C4-2B (cell line): ENCODE measurements around the gene GRIN2D.
"Not testable (repeated sequence)": the region's sequence is repeated elsewhere in the genome, so short reads cannot be mapped to it uniquely, and the experiment has no call there.

Experiments used
- H3K27ac ChIP-seq: fragments of 450-650 bp; 2 replicates; pipeline ENCODE4 v1.5.1; 2017
- CTCF ChIP-seq: fragments of 450-650 bp; conservative IDR thresholded peaks from 2 replicates; pipeline ENCODE4 v1.5.1; 2017; ENCODE audit warnings: mild to moderate bottlenecking
- ZFX ChIP-seq: fragments of 450-650 bp; IDR thresholded peaks from 2 replicates; pipeline ENCODE4 v1.6.1; 2017

GRIN2D gene

GRCh38 chr19:48363810-48364597 lies 29.5 kb upstream of the GRIN2D start, which contains the start of the genes SYNGR4 and TMEM143:
SYNGR4 (plus strand) TSS chr19:48364367; CDS start chr19:48365843, 1,476 bp downstream.
TMEM143 (minus strand) TSS chr19:48363940; CDS start chr19:48363920, 20 bp downstream.
- TF ChIP-seq ZFX = no peak
- no peak for TF ChIP-seq CTCF
- H3K27ac ChIP-seq = peak within 1 kb of the TSS; percentile 93

DNA sequence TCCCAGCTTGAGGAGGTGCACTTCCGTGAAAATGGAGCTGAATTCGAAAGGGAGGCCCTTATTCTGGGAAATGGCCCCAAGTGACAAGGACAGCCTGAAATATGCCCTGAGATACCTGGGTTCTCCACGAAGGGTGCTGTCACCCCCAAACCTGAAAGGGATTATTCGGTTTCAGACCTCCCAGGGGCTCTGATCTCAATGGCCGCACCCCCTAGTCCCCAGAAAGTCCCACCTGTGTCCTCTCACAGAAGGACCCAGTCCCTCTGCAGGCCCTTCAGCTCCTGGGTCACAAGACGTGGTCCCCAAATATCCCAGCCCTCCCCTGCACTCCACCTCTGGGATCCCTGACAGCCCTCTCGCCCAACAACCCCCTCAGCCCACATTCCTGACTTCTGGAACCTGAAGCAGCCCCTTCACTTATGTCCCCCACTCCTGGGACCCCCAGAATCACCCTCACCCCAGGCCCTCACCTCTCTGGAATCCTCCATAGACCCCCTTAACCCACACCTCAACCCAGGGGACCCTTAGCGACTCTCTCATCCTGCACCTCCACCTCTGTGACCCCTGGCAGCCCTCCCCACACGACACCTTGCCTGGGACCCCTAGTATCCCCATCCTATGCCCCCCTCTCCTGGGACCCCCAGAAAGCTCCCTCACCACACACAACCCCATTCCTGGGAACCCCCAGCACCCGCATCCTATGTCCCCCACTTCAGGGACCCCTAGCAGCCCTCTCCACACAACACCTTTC lies 28.7 kb upstream of the GRIN2D start:
- no peak for TF ChIP-seq CTCF
- no peak for TF ChIP-seq ZFX
- H3K27ac ChIP-seq = peak overlapping the region; percentile 93

DNA sequence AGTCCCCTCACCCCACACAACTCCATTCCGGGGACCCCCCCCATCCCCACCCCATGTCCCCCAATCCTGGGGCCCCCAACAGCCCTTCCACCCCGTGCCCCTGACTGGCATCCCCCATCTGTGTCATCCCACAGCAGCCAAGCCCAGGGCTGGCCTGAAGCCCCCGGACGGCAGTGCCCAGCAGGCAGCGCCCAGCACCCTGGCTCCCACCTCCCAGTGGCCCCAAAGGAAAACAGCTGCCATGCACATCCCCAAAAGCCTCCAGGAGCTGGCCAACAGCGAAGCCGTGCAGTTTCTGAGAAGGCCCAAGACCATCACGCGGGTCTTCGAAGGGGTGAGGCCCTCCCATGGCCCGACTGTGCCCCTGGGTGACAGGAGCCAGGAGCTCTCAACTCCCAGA lies 27.9 kb upstream of the GRIN2D start:
- TF ChIP-seq ZFX (no peak), CTCF (no peak)
- H3K27ac ChIP-seq = no peak overlapping the region

GRCh38 chr19:48367855-48368254 lies 25.6 kb upstream of the GRIN2D start:
- peak overlapping the region; percentile 46 for H3K27ac ChIP-seq
- no peak for TF ChIP-seq CTCF
- TF ChIP-seq ZFX = 0 out of 2 replicates have a peak, but pooled peaks have one; percentile 34

- no peak overlapping the region for H3K27ac ChIP-seq
- no peak for TF ChIP-seq ZFX
These were observed 24.5 kb upstream of the GRIN2D start for GRCh38 chr19:48368936-48369335.

DNA sequence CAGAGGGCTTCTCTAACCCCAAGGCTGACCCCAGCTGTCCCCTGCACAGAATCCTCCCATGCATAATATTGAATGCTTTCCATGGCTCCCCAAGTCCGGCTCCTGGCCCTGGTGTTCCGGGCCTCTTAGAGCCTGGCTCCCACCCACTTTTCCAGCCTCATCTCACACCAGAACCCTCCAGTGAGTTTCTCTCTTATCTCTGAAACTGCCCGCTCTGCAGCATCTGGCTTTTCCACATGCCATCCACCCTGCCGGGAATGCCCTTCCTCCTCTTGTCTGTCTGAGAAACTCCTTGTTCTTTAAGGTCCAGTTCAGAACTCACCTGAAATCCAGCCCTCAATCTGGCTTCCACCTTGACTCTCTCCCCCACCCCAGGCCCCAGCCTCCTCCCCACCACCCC lies 22.5 kb upstream of the GRIN2D start:
- TF ChIP-seq CTCF = no peak
- TF ChIP-seq ZFX = no peak
- H3K27ac ChIP-seq = no peak overlapping the region

DNA sequence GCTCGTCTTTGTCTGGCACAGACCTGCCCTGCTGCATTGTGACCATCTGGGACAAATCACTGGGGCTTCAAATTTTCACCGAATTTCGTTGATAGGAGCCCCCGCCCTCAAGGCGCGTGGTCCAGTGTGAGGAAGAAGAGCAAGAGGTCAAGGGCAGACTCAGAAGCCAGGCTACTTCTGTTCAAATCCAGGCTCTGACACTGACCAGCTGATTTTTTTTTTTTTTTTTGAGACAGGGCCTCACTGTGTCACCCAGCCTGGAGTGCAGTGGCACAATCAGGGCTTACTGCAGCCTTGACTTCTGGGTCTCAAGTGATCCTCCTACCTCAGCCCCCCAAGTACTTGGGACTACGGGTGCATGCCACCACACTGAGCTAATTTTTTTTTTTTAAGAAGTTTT lies 22.1 kb upstream of the GRIN2D start:
- TF ChIP-seq ZFX (no peak), CTCF (no peak)
- no peak overlapping the region for H3K27ac ChIP-seq

DNA sequence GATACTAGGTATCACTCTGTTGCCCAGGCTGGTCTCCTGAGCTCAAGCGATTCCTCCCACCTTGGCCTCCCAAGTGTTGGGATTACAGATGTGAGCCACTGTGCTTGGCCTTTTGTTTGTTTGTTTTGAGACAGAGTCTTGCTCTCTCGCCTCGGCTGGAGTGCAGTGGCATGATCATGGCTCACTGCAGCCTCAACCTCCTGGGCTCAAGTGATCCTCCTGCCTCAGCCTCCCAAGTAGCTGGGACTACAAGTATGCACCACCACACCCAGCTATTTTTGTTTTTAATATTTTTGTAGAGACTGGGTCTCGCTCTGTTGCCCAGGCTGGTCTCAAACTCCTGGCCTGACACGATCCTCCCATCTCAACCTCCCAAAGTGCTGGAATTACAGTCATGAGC lies 21.7 kb upstream of the GRIN2D start:
- H3K27ac ChIP-seq = not testable (repeated sequence)
